Testis (tissue), 2 donors: ENCODE data around the gene CREBBP.

Source experiments
- POLR2A ChIP-seq: fragments of 450-650 bp; IDR thresholded peaks from one replicate; pipeline ENCODE4 v1.6.1; 2017; ENCODE audit warnings: antibody characterized with exemption, mild to moderate bottlenecking, moderate library complexity
- TF ChIP-seq, protein P1 (sequence below), 3 experiments: fragments of 450-650 bp in 2 of 3; fragments of 200-600 bp in 1 of 3; sonication (generic) in 1 of 3; IDR thresholded peaks; one replicate each; pipeline ENCODE4 v1.5.1; 2016 to 2019; ENCODE audit warnings: antibody characterized with exemption in 3 of 3, mild to moderate bottlenecking in 2 of 3, moderate library complexity in 1 of 3

GRCh38 chr16:3857189-3858043 lies 23.1 kb downstream of the CREBBP start:
- TF ChIP-seq, protein P1, sequence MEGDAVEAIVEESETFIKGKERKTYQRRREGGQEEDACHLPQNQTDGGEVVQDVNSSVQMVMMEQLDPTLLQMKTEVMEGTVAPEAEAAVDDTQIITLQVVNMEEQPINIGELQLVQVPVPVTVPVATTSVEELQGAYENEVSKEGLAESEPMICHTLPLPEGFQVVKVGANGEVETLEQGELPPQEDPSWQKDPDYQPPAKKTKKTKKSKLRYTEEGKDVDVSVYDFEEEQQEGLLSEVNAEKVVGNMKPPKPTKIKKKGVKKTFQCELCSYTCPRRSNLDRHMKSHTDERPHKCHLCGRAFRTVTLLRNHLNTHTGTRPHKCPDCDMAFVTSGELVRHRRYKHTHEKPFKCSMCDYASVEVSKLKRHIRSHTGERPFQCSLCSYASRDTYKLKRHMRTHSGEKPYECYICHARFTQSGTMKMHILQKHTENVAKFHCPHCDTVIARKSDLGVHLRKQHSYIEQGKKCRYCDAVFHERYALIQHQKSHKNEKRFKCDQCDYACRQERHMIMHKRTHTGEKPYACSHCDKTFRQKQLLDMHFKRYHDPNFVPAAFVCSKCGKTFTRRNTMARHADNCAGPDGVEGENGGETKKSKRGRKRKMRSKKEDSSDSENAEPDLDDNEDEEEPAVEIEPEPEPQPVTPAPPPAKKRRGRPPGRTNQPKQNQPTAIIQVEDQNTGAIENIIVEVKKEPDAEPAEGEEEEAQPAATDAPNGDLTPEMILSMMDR (IDR thresholded peaks at IDR 0.05), result no peak
- TF ChIP-seq POLR2A, result no peak
